Natural killer cell (primary cell): ENCODE data around the gene SEMA3C. TPM values are rescaled to one million over a fixed set of nuclear protein-coding genes. Genes with fewer than 3 reads are reported as not detected.

Source experiments
- ATAC-seq, 3 donors: fragments of 150-1000 bp in 2 of 3; fragments of 200-7000 bp in 1 of 3; cut with Tn5 transposase; 1 replicate in 1 of 3; 2 replicates in 2 of 3; pipeline ENCODE4 v1.10.0; 2021; ENCODE audit warnings: mild to moderate bottlenecking in 2 of 3, moderate library complexity in 2 of 3
- DNase-seq, 2 donors: peaks; one replicate each; pipeline versions ENCODE4 v3.0.0 to v3.0.0-alpha.2; 2013 to 2021; ENCODE audit warnings: mixed read lengths in 1 of 2
- H3K27ac ChIP-seq: one replicate; pipeline ENCODE4 v1.5.1; 2013; ENCODE audit warnings: mild to moderate bottlenecking, low read length
- H3K27me3 ChIP-seq: one replicate; pipeline ENCODE4 v1.6.1; 2013; ENCODE audit warnings: low read length; ENCODE audit not compliant: control insufficient read depth, insufficient read depth
- H3K36me3 ChIP-seq: one replicate; pipeline ENCODE4 v1.6.1; 2013; ENCODE audit warnings: low read length; ENCODE audit not compliant: control insufficient read depth, insufficient read depth
- H3K4me1 ChIP-seq: one replicate; pipeline ENCODE4 v1.6.1; 2013; ENCODE audit warnings: low read length; ENCODE audit not compliant: control insufficient read depth, insufficient read depth
- H3K4me3 ChIP-seq: one replicate; pipeline ENCODE4 v1.5.1; 2013; ENCODE audit warnings: low read length
- H3K9me3 ChIP-seq: one replicate; pipeline ENCODE4 v1.6.1; 2013; ENCODE audit warnings: low read length; ENCODE audit not compliant: control insufficient read depth, insufficient read depth
- H3K27ac Mint-ChIP-seq, 2 donors: one replicate each; pipeline ENCODE4 v1.8.0; 2022; ENCODE audit warnings: mild to moderate bottlenecking in 2 of 2, mixed read lengths in 2 of 2, moderate library complexity in 1 of 2
- H3K27me3 Mint-ChIP-seq, 2 donors: one replicate each; pipeline ENCODE4 v1.8.0; 2022; ENCODE audit warnings: low read depth in 2 of 2, mixed read lengths in 2 of 2
- H3K36me3 Mint-ChIP-seq: one replicate; pipeline ENCODE4 v1.8.0; 2022; ENCODE audit warnings: mixed read lengths
- H3K4me1 Mint-ChIP-seq, 2 donors: one replicate each; pipeline ENCODE4 v1.8.0; 2022; ENCODE audit warnings: mixed read lengths in 2 of 2
- H3K4me3 Mint-ChIP-seq: one replicate; pipeline ENCODE4 v1.8.0; 2022; ENCODE audit warnings: mild to moderate bottlenecking, moderate library complexity, mixed read lengths
- H3K9me3 Mint-ChIP-seq, 2 donors: one replicate each; pipeline ENCODE4 v1.8.0; 2022; ENCODE audit warnings: mixed read lengths in 2 of 2
- CTCF ChIP-seq: fragments of 200-600 bp; IDR thresholded peaks from one replicate; pipeline ENCODE4 v1.8.0; 2022; ENCODE audit warnings: antibody characterized with exemption
- WGBS: methylation state at CpG from one replicate; pipeline ENCODE4 v1.1.7; 2013; ENCODE audit warnings: missing lambda C conversion rate; ENCODE audit not compliant: insufficient coverage; 5-methylcytosine and 5-hydroxymethylcytosine counted together
- intact Hi-C: fragments of 100-400 bp; cut with micrococcal nuclease; formaldehyde crosslinking; loops from one replicate; pipeline ENCODE4 v1.14.2; 2022
- total RNA-seq, 4 donors: library from RNA; stranded (reverse); fragments of 120-200 nt in 1 of 4; gene quantifications; one replicate each; pipeline versions ENCODE4 v1.2.3 to v1.2.4, GENCODE V29; 2013 to 2022

Gene SEMA3C
- total RNA-seq, 3 donors from 2014 or later (not counting 1 experiment from before 2014, with no cell fraction given): 0.41 to 12.2 (median 0.94) TPM

- H3K9me3 Mint-ChIP-seq: peaks cover 3 to 4% of the 10 kb centered on the region in 2 donors
- TF ChIP-seq CTCF: no peak
- H3K4me1 Mint-ChIP-seq: no peaks in the 10 kb centered on the region
- DNase-seq (no peak), ATAC-seq (no peak)
- no peaks in the 10 kb centered on the region for H3K36me3 Mint-ChIP-seq
- 89% methylated on average over 4 of the region's 4 CpGs for WGBS
- no peak overlapping the region for H3K27ac ChIP-seq
- no peak overlapping the region for H3K27ac Mint-ChIP-seq
- H3K4me3 ChIP-seq: no peak overlapping the region
- intact Hi-C loops: no loop called here
- H3K9me3 ChIP-seq: no peaks in the 10 kb centered on the region
- H3K4me1 ChIP-seq: no peaks in the 10 kb centered on the region
- H3K27me3 ChIP-seq: no peaks in the 10 kb centered on the region
- H3K36me3 ChIP-seq: no peaks in the 10 kb centered on the region
- H3K27me3 Mint-ChIP-seq: no peaks in the 10 kb centered on the region
- no peak overlapping the region for H3K4me3 Mint-ChIP-seq
These were observed 128.0 kb downstream of the SEMA3C start for GRCh38 chr7:80790877-80791276.

GRCh38 chr7:80787721-80788120 is 131.1 kb downstream of the SEMA3C start:
- no peaks in the 10 kb centered on the region for H3K27me3 ChIP-seq
- ATAC-seq: no peak
- no peak overlapping the region for H3K4me3 Mint-ChIP-seq
- H3K36me3 ChIP-seq: no peaks in the 10 kb centered on the region
- H3K36me3 Mint-ChIP-seq: no peaks in the 10 kb centered on the region
- no peak overlapping the region for H3K4me3 ChIP-seq
- TF ChIP-seq CTCF: no peak
- no peaks in the 10 kb centered on the region for H3K9me3 ChIP-seq
- H3K4me1 Mint-ChIP-seq: no peaks in the 10 kb centered on the region
- peaks cover 2 to 4% of the 10 kb centered on the region in 2 donors for H3K9me3 Mint-ChIP-seq
- H3K27ac Mint-ChIP-seq: no peak overlapping the region
- intact Hi-C loops: no loop called here
- no peaks in the 10 kb centered on the region for H3K4me1 ChIP-seq
- H3K27me3 Mint-ChIP-seq: no peaks in the 10 kb centered on the region
- no peak for DNase-seq
- no peak overlapping the region for H3K27ac ChIP-seq
- 60% methylated on average over 1 of the region's 1 CpG for WGBS

GRCh38 chr7:80785961-80786536 is 132.8 kb downstream of the SEMA3C start:
- no peaks in the 10 kb centered on the region for H3K27me3 ChIP-seq
- H3K27ac ChIP-seq: no peak overlapping the region
- H3K27ac Mint-ChIP-seq: no peak overlapping the region
- intact Hi-C loops: no loop called here
- 95% methylated on average over 3 of the region's 3 CpGs for WGBS
- H3K9me3 ChIP-seq: no peaks in the 10 kb centered on the region
- no peak for DNase-seq
- H3K4me3 ChIP-seq: no peak overlapping the region
- TF ChIP-seq CTCF: no peak
- no peaks in the 10 kb centered on the region for H3K4me1 Mint-ChIP-seq
- H3K27me3 Mint-ChIP-seq: no peaks in the 10 kb centered on the region
- no peak overlapping the region for H3K4me3 Mint-ChIP-seq
- no peaks in the 10 kb centered on the region for H3K36me3 ChIP-seq
- ATAC-seq: no peak
- no peaks in the 10 kb centered on the region for H3K4me1 ChIP-seq
- H3K9me3 Mint-ChIP-seq: peaks cover 2 to 4% of the 10 kb centered on the region in 2 donors
- H3K36me3 Mint-ChIP-seq: no peaks in the 10 kb centered on the region

- H3K36me3 Mint-ChIP-seq: no peaks in the 10 kb centered on the region
- H3K9me3 Mint-ChIP-seq: peaks cover 2 to 4% of the 10 kb centered on the region in 2 donors
- H3K27me3 ChIP-seq: no peaks in the 10 kb centered on the region
- no peak for DNase-seq
- H3K9me3 ChIP-seq: no peaks in the 10 kb centered on the region
- no peak for TF ChIP-seq CTCF
- no peak overlapping the region for H3K27ac Mint-ChIP-seq
- H3K36me3 ChIP-seq: no peaks in the 10 kb centered on the region
- H3K4me3 Mint-ChIP-seq: no peak overlapping the region
- no peak for ATAC-seq
- no peak overlapping the region for H3K4me3 ChIP-seq
- H3K4me1 Mint-ChIP-seq: no peaks in the 10 kb centered on the region
- H3K4me1 ChIP-seq: no peaks in the 10 kb centered on the region
- intact Hi-C loops: no loop called here
- H3K27me3 Mint-ChIP-seq: no peaks in the 10 kb centered on the region
- H3K27ac ChIP-seq: no peak overlapping the region
These were observed 133.6 kb downstream of the SEMA3C start for GRCh38 chr7:80785276-80785675.
